Cardiac fibroblast (primary cell): ENCODE results near the gene MGAT4C.
"Not testable (repeated sequence)": the region's sequence is repeated elsewhere in the genome, so short reads cannot be mapped to it uniquely, and the experiment has no call there.

ENCODE experiments used
- DNase-seq, 2 donors: peaks; one replicate each; pipeline versions ENCODE4 v3.0.0 to v3.0.0-alpha.2; 2010; ENCODE audit warnings: low read depth in 2 of 2
- H3K4me3 ChIP-seq, 2 donors: replicated peaks in 1 of 2; 1 replicate in 1 of 2; 2 replicates in 1 of 2; pipeline ENCODE4 v1.5.1; 2011; ENCODE audit warnings: low read depth in 2 of 2, low read length in 2 of 2, mild to moderate bottlenecking in 2 of 2, moderate library complexity in 1 of 2
- TF ChIP-seq, protein P1 (sequence below): IDR thresholded peaks from one replicate; pipeline ENCODE4 v1.5.1; 2011; ENCODE audit warnings: low read depth, mild to moderate bottlenecking, low read length, inconsistent platforms

The MGAT4C gene

DNA sequence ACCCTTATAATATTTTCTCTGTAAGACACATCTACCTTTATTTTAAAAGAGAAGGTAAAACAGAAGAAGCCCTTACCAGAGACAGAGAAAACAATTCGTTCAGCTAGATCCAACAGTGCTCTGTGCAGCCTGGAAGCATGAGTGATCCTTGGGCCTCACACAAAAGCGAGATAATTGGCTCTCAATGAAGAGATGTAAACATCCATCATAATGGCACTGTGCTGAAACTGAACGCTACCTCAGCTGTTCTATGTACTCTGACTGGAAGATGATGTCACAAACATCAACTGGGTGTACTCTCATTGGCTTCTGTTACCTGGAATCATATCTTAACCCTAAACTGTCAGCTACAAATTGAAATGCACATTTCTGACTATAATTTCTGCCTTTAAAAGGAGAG is at the start of gene MGAT4C:
TSS of gene MGAT4C (minus strand) at position 229 of the 400 bp plus-strand sequence.
- TF ChIP-seq, protein P1, sequence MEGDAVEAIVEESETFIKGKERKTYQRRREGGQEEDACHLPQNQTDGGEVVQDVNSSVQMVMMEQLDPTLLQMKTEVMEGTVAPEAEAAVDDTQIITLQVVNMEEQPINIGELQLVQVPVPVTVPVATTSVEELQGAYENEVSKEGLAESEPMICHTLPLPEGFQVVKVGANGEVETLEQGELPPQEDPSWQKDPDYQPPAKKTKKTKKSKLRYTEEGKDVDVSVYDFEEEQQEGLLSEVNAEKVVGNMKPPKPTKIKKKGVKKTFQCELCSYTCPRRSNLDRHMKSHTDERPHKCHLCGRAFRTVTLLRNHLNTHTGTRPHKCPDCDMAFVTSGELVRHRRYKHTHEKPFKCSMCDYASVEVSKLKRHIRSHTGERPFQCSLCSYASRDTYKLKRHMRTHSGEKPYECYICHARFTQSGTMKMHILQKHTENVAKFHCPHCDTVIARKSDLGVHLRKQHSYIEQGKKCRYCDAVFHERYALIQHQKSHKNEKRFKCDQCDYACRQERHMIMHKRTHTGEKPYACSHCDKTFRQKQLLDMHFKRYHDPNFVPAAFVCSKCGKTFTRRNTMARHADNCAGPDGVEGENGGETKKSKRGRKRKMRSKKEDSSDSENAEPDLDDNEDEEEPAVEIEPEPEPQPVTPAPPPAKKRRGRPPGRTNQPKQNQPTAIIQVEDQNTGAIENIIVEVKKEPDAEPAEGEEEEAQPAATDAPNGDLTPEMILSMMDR: no peak
- DNase-seq: no peak
- H3K4me3 ChIP-seq: no peak within 1 kb of the TSS

DNA sequence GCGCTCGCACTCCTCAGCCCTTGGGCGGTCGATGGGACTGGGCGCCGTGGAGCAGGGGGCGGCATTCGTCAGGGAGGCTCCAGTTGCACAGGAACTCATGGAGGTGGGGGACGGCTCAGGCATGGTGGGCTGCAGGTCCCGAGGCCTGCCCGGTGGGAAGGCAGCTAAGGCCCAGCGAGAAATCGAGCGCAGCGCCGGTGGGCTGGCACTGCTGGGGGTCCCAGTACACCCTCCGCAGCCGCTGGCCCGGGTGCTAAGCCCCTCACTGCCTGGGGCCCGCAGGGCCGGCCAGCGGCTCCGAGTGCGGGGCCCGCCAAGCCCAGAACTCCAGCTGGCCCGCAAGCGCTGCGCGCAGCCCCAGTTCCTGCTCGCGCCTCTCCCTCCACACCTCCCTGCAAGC is 40.2 kb upstream of the MGAT4C start:
- not testable (repeated sequence) for H3K4me3 ChIP-seq, DNase-seq

DNA sequence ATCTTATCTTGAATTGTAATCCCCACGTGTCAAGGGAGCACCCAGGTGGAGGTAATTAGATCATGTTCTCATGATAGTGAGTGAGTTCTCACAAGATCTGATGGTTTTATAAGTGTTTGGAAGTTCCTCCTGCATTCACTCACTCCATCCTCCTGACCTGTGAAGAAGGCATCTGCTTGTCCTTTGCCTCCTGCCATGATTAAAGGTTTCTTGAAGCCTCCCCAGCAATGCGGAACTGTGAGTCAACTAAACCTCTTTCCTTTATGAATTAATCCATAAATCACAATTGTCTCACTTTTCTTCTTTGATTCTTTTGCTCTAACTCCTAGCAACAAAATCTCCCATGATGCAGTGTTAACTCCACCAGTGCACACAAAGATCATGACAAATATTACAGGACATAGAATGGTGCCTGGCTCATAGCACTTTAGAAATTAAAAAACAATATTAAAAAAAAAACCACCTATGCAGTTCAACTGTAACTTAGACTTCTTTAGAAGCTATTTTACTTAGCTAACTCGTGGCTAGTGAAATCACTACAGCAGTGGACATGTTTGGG is 37.6 kb upstream of the MGAT4C start:
- no peak for DNase-seq
- H3K4me3 ChIP-seq: no peak overlapping the region
- TF ChIP-seq, protein P1: no peak

DNA sequence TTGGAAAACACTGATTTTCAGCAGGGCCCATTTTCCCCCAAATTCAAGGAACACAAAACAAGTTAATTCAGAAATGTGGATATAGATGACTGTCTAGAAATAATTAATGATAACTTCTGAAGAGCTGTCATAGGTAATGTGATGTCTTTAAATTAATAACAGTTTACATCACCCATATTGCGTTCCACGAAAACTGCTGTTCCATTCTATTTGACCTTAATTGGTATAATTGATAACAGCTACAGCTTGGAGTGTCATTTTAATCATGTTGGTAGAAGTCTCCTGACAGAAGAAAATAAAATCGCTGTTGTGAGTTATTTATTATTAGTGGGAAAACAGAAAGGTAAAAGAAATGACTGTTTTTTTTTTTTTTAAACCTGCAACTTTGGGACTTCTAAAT is 36.3 kb upstream of the MGAT4C start:
- H3K4me3 ChIP-seq: no peak overlapping the region
- TF ChIP-seq, protein P1: no peak
- DNase-seq: no peak

DNA sequence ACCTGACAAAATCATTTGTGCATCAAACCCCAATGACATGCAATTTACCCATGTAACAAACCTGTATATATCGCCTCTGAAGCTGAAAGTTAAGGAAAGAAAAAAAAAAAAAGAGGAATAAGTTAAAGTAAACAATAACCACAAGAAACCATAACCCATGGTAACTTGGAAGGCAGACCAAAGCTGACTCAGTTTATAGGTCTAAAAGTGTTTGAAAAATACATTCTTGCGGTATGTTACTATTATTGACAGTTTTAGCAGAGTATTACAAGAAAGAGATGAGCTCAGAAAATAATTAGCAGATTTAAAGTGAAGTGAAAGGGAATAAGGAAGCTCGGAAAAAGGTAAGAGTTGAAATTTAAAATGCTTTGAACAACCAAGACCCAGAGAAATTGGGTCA is 34.4 kb upstream of the MGAT4C start:
- TF ChIP-seq, protein P1: no peak
- no peak for DNase-seq
- no peak overlapping the region for H3K4me3 ChIP-seq

DNA sequence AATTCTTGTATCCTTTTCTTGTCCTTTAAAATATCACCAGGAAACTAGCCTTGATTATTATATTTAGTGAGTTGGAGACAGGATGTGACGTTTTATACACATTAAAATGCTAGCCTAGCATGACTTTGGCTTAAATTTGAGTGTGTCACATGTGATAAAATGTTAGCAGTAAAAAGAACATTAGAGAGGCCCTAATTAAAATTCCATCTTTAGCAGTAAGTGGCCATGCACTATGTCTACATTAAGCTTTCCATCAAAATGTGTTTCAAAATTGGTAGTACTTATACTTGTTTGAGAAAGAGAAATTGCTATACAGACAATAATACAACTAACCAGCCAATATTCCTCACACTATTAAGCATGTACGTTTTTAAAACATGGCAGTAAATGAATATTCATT is 29.9 kb upstream of the MGAT4C start:
- H3K4me3 ChIP-seq: no peak overlapping the region
- no peak for DNase-seq
- TF ChIP-seq, protein P1: no peak

DNA sequence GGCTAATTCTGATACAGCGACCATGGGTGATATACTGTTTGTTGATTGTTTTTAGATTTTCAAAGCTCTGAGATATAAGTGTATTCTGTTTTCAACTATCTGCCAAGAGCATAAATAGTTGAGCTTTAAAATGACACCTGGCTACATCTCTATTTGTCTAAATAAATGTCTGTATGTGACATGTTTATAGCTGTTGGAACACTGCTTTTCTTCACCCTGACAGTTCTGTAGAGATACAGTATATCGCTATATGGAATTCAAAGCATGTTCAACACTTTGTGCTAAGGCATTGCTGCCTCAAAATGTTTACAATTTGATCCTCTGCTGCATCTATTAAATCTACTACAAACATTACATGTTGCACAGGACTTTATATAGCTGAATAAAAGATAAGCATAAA is 27.4 kb upstream of the MGAT4C start:
- no peak for DNase-seq
- H3K4me3 ChIP-seq: no peak overlapping the region
- TF ChIP-seq, protein P1: no peak
